ENCODE measurements around the gene ZMYND10.

DNA sequence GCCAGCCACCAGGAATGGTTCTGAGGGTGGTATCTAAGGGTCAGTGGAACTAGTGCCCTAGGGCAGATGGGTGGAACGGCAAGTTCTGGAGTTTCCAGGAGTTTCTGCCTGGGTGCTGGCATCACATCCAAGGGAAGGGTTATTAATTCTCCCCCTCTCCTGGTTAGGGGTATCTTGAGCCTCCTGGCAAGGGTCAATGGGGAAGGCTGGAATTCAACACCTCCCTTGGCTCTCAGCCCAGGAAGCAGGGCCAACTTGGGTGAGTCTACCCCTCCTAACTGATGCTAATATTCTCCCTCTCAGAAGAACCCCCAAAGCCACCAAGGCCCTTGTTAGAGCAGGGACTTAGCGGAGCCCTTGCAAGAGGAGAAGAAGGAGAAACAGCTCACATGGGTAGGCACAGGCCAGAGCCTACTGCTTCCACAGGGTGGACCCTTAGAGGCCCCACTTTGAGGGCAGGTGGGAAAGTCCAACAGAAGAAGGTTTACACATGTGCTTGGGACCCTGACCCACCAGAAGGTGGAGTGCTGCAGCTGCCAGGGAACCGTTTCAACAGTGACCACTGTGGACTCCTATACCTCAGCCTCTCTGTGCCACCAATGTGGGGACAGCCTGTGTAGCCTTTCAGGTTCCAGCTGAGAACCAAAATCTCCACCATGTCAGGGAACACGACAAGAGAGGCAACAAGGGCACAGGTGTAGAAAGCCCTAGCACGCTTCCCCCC is 10.5 kb upstream of the ZMYND10 start:
- TF ChIP-seq POLR2AphosphoS5 (IDR thresholded peaks at IDR 0.05; ENCODE audit: low read depth, low read length) (no peak), TAF1 (IDR thresholded peaks at IDR 0.05; ENCODE audit: borderline replicate concordance, insufficient read depth, low read length) (no peak)
- TF ChIP-seq, protein P1, sequence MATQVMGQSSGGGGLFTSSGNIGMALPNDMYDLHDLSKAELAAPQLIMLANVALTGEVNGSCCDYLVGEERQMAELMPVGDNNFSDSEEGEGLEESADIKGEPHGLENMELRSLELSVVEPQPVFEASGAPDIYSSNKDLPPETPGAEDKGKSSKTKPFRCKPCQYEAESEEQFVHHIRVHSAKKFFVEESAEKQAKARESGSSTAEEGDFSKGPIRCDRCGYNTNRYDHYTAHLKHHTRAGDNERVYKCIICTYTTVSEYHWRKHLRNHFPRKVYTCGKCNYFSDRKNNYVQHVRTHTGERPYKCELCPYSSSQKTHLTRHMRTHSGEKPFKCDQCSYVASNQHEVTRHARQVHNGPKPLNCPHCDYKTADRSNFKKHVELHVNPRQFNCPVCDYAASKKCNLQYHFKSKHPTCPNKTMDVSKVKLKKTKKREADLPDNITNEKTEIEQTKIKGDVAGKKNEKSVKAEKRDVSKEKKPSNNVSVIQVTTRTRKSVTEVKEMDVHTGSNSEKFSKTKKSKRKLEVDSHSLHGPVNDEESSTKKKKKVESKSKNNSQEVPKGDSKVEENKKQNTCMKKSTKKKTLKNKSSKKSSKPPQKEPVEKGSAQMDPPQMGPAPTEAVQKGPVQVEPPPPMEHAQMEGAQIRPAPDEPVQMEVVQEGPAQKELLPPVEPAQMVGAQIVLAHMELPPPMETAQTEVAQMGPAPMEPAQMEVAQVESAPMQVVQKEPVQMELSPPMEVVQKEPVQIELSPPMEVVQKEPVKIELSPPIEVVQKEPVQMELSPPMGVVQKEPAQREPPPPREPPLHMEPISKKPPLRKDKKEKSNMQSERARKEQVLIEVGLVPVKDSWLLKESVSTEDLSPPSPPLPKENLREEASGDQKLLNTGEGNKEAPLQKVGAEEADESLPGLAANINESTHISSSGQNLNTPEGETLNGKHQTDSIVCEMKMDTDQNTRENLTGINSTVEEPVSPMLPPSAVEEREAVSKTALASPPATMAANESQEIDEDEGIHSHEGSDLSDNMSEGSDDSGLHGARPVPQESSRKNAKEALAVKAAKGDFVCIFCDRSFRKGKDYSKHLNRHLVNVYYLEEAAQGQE (IDR thresholded peaks at IDR 0.05; ENCODE audit: insufficient read depth in 1 of 2, low read depth in 2 of 2, low read length in 2 of 2) = no peak
